ENCODE measurements around the gene MED14.

MED14 gene

DNA sequence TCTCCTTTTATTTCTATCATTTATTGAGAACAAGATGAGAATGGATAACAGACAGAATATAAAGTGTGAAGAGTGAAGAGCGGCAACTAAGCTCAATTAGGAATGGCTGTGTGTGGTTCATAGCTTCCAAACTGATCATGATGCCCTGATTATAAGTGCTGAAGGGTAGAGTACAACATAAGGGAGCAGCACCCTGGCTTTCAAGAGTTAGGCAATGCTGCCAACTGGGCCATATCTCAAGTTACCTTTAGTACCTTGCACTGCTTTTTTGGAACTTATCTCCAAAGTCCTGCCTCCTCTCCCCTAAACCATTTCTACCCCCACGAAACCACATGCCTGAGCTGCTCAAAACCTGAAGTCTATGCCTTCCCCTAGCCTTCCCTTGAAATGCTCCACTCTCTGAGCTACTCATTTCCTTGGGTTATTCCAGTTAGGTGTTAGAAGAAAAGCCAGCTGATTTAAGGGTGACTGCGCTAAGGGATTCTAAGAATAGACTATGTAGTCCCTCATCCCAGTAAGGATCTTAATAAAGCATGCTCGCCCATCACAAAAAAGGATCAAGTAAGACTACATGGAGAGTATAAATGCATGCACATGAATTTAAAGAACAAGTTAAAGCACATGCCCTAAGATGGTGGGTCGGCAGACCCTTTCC, 29.6 kb downstream of the MED14 start:
- ATAC-seq, result no peak
- Mint-ChIP-seq H3K4me3 (no peak overlapping the region), H3K4me1 (peaks cover 6% of the 10 kb centered on the region), H3K36me3 (peaks cover 97% of the 10 kb centered on the region), H3K9me3 (no peaks in the 10 kb centered on the region), H3K27ac (peak overlapping the region; percentile 45)
- DNase-seq (ENCODE audit: low spot score in 2 of 2), result no peak

DNA sequence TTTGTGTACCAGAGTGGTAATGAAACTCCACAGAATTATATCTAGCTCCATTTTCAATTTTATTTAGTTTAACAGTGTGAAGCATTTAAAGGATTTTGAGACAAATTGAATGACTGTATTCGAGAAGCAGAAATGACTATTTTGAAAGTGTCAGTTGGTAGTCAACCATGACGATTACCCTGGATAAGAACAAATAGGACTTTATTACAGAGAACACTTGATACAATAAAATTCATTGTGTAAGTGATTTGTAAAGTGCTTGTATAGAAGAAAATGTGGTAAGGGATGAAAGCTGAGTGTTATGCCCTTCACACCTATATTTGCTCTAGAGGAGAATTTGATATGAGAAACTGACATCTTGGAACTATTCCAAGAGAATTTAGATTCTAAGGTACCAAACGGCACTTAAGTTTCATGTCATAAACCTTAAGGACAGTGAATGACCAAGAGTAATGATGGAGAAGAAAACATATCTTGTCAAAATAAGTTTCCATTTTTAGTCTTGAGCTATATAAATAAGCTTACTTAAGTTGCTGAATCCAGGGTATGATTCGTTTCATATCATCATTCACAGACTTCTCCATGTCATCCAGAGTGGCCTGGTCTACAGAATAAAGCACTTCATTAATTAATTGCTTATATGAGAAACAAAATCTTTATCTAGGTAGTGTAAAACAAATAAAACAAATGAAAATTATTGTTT, 34.6 kb downstream of the MED14 start:
- Mint-ChIP-seq H3K4me3 (no peak overlapping the region), H3K4me1 (peaks cover under 1% of the 10 kb centered on the region), H3K27ac (no peak overlapping the region), H3K36me3 (peaks cover 81% of the 10 kb centered on the region), H3K9me3 (no peaks in the 10 kb centered on the region)
- ATAC-seq, result no peak
- no peak for DNase-seq (ENCODE audit: low spot score in 2 of 2)

DNA sequence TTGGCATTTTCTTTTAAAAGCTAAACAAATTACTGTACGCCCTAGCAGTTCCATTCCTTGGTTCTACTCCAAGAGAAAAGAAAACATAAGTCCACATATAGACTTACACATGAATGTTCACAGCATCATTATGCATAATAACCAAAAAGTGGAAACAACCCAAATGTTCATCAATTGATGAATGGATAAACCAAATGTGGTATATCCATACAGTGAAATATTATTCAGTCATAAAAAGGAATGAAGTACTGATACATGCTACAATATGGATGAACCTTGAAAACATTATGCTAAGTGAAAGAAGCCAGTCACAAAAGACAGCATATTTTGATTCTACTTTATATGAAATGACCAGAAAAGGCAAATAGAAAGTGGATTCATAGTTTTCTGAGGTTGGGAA, 36.5 kb downstream of the MED14 start:
- ATAC-seq (no peak), DNase-seq (ENCODE audit: low spot score in 2 of 2) (no peak)
- Mint-ChIP-seq H3K36me3 (peaks cover 72% of the 10 kb centered on the region), H3K9me3 (no peaks in the 10 kb centered on the region), H3K4me3 (no peak overlapping the region), H3K27ac (no peak overlapping the region), H3K4me1 (no peaks in the 10 kb centered on the region)

DNA sequence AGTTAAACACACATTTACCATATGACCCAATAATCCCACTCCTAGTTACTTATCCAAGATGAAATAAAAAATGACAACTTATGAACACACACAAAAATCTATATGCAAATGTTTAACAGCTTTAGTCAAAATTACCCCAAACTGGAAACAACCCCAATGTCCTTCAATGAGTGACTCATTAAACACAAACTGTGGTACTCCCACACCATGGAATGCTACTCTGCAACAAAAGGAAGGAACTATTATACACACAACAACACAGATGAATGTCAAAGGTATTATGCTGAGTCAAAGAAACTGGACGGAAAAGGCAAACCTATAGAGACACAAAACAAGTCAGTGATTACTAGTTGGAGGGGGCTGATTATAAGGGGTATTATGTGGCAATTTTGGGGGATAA, 40.5 kb downstream of the MED14 start:
- Mint-ChIP-seq H3K27ac (no peak overlapping the region), H3K4me1 (no peaks in the 10 kb centered on the region), H3K9me3 (no peaks in the 10 kb centered on the region), H3K36me3 (peaks cover 66% of the 10 kb centered on the region), H3K4me3 (no peak overlapping the region)
- ATAC-seq, result no peak
- DNase-seq (ENCODE audit: low spot score in 2 of 2), result no peak

DNA sequence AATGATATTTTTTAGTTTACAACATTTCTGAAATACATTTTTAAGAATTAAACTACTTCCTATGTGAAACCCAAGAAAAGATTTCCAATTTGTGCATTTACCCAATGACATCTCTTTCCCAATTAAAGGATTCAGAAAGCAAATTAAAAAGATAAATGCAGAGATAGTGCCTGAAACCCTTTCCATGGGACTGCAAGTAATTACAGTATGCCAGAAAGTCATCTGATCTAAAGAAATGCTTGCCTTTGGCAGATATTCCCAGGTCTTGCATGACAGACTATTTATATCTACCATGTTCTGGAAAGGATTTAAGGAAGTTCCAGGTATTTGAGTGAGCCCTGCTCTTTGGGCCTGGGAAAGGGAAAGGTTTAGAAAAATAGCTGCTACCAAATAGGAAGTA, 46.4 kb downstream of the MED14 start:
- DNase-seq (ENCODE audit: low spot score in 2 of 2) (no peak), ATAC-seq (no peak)
- H3K4me1 Mint-ChIP-seq, result peaks cover 10% of the 10 kb centered on the region
- no peaks in the 10 kb centered on the region for H3K9me3 Mint-ChIP-seq
- peaks cover 62% of the 10 kb centered on the region for H3K36me3 Mint-ChIP-seq
- no peak overlapping the region for H3K27ac Mint-ChIP-seq
- H3K4me3 Mint-ChIP-seq, result no peak overlapping the region

DNA sequence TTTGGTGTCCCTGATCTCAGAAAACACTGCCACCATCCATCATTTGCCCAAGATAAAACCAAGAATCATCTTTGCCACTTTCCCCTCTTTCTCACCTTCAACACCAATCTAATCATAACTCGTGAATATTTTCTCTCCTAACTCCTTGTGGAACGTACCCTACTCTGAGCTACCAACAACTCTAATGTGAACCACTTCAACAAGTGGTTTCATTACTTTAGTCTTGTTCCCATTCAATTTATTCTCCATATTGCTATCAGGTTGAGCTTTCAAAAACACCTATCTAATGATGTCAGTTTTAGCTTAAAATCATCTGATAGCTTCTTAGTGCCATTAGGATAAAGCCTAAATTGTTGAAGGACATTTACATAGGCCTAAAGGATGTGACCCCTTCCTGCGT, 48.2 kb downstream of the MED14 start:
- Mint-ChIP-seq H3K4me1 (peaks cover 10% of the 10 kb centered on the region), H3K27ac (no peak overlapping the region), H3K36me3 (peaks cover 60% of the 10 kb centered on the region), H3K4me3 (no peak overlapping the region), H3K9me3 (no peaks in the 10 kb centered on the region)
- ATAC-seq (no peak), DNase-seq (ENCODE audit: low spot score in 2 of 2) (no peak)

DNA sequence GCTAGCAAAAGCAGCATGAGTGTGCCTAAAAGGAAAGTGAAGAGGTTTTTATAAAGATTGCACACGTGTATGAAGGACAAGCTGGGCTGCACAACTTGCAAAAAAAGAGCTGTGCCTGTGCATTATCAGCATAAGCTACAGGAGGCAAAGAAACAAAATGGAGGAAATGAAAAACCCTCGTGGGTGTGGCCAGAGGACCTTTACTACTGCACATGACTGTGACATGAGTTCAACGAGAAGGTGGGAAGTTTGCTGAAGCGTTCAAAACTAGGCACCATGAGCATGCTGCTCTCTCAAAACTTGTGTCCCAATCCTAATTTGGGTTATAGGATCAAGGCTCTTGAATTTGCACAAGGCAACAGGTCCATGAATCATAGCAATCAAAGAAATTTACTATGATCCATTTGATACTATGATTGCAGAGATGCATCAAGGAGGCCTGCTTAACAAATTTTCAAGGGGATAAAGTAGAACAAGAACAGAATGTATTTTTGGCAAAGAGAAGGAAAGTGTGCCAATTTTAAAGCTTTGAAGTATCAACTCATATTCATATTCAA, 49.9 kb downstream of the MED14 start:
- Mint-ChIP-seq H3K4me3 (no peak overlapping the region), H3K36me3 (peaks cover 62% of the 10 kb centered on the region), H3K9me3 (no peaks in the 10 kb centered on the region), H3K27ac (no peak overlapping the region), H3K4me1 (peaks cover 10% of the 10 kb centered on the region)
- ATAC-seq (no peak), DNase-seq (ENCODE audit: low spot score in 2 of 2) (no peak)

DNA sequence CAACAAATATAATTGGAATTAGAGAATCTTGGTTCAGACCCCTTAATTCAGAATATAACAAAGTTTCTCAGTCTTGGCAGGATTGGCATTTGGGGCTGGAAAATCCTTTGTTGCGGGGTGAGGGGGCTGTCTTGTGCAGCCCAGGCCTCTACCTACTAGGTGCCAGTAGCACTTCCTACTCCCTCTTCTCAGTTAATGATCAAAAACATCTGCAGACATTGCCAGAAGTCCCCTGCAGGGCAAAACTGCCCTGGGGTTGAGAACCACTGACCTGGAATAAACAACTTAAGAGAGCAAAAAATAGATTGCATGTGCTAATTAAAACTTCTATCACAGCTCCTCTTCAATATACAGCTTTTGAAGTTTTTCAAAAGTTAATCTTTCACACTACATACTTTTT, 51.2 kb downstream of the MED14 start:
- ATAC-seq (no peak), DNase-seq (ENCODE audit: low spot score in 2 of 2) (no peak)
- peaks cover 10% of the 10 kb centered on the region for H3K4me1 Mint-ChIP-seq
- H3K36me3 Mint-ChIP-seq, result peaks cover 72% of the 10 kb centered on the region
- peak overlapping the region; percentile 50 for H3K27ac Mint-ChIP-seq
- no peak overlapping the region for H3K4me3 Mint-ChIP-seq
- H3K9me3 Mint-ChIP-seq, result no peaks in the 10 kb centered on the region

DNA sequence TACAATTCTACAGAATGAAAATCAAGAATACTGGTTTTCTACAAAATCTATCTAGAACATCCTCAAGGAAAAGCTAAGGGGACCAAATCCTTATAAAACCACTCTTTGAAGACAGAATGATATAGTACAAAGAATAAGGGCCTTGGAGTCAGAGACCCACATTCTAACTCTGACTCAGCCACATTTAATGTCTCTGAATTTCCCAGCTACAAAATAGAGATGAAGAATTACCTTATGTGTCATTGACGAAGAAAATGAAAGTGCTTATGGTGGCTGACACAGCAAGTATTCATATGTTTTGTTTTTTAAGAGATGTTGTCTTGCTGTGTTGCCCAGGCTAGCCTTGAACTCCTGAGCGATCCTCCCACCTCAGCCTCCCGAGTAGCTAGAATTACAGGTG, 52.1 kb downstream of the MED14 start:
- DNase-seq (ENCODE audit: low spot score in 2 of 2) (no peak), ATAC-seq (peak; percentile 67)
- H3K4me3 Mint-ChIP-seq, result no peak overlapping the region
- no peaks in the 10 kb centered on the region for H3K9me3 Mint-ChIP-seq
- peaks cover 10% of the 10 kb centered on the region for H3K4me1 Mint-ChIP-seq
- peak overlapping the region; percentile 50 for H3K27ac Mint-ChIP-seq
- H3K36me3 Mint-ChIP-seq, result peaks cover 71% of the 10 kb centered on the region

DNA sequence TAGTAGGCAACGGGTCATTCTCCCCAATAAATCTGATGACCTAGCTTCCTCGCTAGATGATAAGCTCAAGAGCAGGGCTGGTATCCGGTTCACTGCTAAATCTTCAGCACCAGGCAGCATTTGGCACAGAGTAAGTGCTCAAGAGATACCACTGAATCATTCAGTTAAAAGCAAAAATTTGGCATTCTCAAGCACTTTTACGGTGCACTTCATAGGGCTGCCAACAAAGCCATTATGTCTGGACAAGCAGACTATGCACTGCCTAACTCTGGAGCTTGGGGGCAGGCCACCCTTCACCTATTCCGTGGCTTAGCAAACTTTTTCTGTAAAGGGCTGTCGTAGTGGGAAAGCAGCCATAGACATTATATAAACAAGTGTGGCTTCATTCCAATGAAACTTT, 64.2 kb downstream of the MED14 start:
- Mint-ChIP-seq H3K27ac (no peak overlapping the region), H3K4me3 (no peak overlapping the region), H3K4me1 (no peaks in the 10 kb centered on the region), H3K9me3 (no peaks in the 10 kb centered on the region), H3K36me3 (peaks cover 87% of the 10 kb centered on the region)
- ATAC-seq, result no peak
- DNase-seq (ENCODE audit: low spot score in 2 of 2), result no peak

DNA sequence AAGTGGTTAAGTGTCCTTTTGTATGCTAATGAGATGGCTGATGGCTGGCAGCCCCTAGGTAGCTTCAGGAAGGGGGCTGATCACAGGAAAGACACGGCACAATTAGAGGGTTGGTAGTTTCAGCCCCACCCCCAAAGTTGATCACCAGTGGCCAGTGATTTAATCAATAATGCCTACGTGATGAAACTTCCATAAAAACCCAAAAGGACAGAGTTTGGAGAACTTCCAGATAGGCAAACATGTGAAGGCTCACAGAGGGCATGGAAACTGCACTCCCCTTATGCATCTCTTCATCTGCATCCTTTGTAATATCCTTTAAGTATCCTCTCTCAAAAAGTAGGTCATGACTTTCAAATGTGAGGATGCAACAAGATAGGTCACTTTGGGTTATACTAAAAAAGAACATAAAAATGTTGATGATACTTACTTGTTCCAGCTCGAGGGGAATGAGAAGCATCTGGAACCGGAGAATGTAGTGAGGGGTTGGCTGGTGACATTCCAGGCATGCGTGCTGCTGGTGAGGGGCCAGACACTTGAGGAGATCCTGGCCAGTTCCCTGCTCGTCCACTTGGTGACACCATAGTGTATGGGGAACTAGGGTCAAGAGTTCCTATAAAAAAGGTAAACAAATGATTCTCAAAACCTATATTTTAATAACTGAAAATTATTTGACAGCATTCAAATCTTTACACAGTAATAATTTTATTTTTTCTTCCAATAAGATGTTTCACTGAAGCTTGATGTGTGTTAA, 71.3 kb downstream of the MED14 start:
- ATAC-seq (no peak), DNase-seq (ENCODE audit: low spot score in 2 of 2) (no peak)
- Mint-ChIP-seq H3K4me3 (no peak overlapping the region), H3K4me1 (peaks cover 15% of the 10 kb centered on the region), H3K36me3 (peaks cover 94% of the 10 kb centered on the region), H3K27ac (peak overlapping the region; percentile 72), H3K9me3 (no peaks in the 10 kb centered on the region)

DNA sequence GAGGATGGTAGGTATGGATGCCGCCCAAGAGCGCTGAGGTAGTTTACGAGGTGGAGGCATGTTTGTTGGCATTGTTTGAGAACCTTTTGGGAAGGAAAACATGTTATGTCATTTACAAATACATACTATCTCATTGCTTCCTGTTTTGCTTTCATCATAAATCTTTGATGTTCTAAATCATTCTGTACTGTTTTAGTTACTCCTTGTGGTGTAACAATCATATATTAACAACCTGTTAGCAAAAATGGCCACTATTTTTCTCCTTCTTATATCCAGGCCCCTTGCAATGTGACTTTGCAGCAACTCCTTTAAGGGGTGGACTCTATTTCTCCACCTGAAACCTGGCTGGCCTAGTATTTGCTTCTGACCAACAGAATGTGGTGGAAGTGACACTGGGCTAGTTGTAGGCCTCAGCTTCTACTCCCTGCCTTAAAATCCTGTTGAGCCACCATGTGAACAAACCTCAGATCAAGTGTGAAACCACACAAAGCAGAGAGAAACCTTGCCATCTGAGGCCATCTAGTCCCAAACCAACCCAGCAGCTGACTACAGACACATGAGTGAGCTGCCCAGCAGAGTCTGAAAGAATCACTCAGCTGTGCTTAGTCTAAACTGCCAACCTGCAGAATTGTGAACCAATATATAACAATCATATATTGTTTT, 72.1 kb downstream of the MED14 start:
- H3K4me3 Mint-ChIP-seq, result no peak overlapping the region
- peaks cover 94% of the 10 kb centered on the region for H3K36me3 Mint-ChIP-seq
- H3K27ac Mint-ChIP-seq, result peak overlapping the region; percentile 72
- peaks cover 15% of the 10 kb centered on the region for H3K4me1 Mint-ChIP-seq
- H3K9me3 Mint-ChIP-seq, result no peaks in the 10 kb centered on the region
- ATAC-seq (peak; percentile 63), DNase-seq (ENCODE audit: low spot score in 2 of 2) (no peak)

DNA sequence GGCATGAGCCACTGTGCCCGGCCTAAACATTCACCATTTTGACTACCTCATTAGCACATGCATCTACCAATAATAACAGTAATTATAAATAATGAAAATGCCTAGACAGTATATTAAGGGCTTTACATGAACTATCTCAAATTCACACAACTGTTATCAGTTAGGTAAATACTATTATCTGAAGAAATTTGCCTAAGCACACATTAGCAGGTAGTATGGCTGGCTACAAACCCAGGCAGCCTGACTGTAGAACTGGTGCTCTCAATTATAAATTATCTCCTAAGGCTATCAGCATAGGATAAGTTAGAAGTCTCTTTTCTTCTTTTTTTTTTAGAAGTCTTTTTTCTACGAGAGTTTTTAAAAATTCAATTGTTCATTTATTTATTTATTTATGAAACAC, 73.9 kb downstream of the MED14 start:
- no peak for ATAC-seq
- no peak overlapping the region for H3K27ac Mint-ChIP-seq
- H3K36me3 Mint-ChIP-seq, result peaks cover 89% of the 10 kb centered on the region
- H3K9me3 Mint-ChIP-seq, result no peaks in the 10 kb centered on the region
- DNase-seq (ENCODE audit: low spot score in 2 of 2), result no peak
- peaks cover 15% of the 10 kb centered on the region for H3K4me1 Mint-ChIP-seq
- H3K4me3 Mint-ChIP-seq, result no peak overlapping the region

DNA sequence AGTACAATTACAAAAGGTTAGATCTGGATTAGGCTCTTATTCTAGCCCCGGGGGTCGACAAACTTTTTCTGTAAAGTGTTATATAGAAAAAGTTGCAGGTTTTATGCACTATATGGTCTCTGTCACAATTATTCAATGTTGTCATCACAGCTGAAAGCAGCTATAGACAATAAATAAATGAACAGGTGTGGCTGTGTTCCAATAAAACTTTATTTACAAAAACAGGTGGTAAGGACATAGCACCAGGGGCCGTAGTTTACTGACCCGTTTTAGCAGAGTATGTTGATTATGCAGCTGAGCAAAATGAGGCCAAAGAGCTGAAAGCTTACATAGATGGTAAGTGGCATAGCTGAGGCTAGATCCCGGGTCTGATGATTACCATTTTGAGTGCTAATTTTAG, 75.0 kb downstream of the MED14 start:
- Mint-ChIP-seq H3K4me1 (peaks cover 15% of the 10 kb centered on the region), H3K4me3 (no peak overlapping the region), H3K9me3 (no peaks in the 10 kb centered on the region), H3K36me3 (peaks cover 83% of the 10 kb centered on the region), H3K27ac (no peak overlapping the region)
- no peak for ATAC-seq
- DNase-seq (ENCODE audit: low spot score in 2 of 2), result no peak

DNA sequence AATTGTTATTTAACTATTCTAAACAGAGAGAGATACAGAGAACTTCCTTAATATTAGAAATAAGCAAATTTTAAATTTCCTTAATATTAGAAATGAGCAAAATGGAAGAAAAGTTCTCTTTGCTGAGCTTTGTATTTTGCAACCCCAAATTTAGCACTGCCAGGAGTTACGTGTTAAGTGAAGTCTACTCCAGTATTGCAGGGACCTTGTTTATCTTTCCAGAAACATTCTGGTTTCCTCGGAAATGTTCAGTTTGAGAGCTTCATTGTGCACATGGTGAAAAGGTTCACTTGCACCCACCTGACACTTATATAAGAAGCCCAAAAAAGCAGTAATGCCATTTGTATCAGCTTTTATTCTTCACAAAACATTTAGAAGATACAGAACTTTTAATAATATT, 81.8 kb downstream of the MED14 start:
- Mint-ChIP-seq H3K9me3 (no peaks in the 10 kb centered on the region), H3K4me3 (no peak overlapping the region), H3K36me3 (peaks cover 39% of the 10 kb centered on the region), H3K4me1 (no peaks in the 10 kb centered on the region), H3K27ac (no peak overlapping the region)
- DNase-seq (ENCODE audit: low spot score in 2 of 2), result no peak
- ATAC-seq, result no peak

Measured in stimulated activated effector memory CD8-positive, alpha-beta T cell treated with anti-CD3 and anti-CD28 coated beads, Interleukin-12 subunit alpha, Interleukin-12 subunit beta, amount 100 ng/mL, for 72 hours (primary cell).